ENCODE data around the gene PLEKHA5.

DNA sequence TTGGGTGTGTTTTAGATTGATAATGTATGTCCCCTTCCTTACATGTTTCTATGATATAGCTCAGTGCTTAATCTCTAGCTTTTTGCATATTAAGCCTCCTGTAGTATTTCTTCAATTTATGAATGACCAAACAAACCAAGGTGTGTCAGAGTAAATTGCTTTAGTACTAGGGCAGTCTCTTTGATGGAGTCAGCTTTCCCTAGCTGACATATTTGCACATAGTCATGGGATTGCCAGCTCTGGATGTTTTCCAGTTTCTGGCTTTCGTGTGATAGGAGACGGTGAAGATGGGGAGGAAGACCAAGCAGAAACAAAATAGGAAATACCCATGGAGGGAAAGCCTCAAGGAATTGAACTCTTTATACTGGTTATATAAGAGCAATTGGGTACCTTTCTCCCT lies 148.9 kb downstream of the PLEKHA5 start:
- TF ChIP-seq, protein P1, sequence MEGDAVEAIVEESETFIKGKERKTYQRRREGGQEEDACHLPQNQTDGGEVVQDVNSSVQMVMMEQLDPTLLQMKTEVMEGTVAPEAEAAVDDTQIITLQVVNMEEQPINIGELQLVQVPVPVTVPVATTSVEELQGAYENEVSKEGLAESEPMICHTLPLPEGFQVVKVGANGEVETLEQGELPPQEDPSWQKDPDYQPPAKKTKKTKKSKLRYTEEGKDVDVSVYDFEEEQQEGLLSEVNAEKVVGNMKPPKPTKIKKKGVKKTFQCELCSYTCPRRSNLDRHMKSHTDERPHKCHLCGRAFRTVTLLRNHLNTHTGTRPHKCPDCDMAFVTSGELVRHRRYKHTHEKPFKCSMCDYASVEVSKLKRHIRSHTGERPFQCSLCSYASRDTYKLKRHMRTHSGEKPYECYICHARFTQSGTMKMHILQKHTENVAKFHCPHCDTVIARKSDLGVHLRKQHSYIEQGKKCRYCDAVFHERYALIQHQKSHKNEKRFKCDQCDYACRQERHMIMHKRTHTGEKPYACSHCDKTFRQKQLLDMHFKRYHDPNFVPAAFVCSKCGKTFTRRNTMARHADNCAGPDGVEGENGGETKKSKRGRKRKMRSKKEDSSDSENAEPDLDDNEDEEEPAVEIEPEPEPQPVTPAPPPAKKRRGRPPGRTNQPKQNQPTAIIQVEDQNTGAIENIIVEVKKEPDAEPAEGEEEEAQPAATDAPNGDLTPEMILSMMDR (IDR thresholded peaks at IDR 0.05), result no peak
- TF ChIP-seq POLR2A (IDR thresholded peaks at IDR 0.05) (no peak), EP300 (IDR thresholded peaks at IDR 0.05) (no peak)
